ENCODE results near the gene TSPAN9. TPM values are rescaled to one million over a fixed set of nuclear protein-coding genes. Genes with fewer than 3 reads are reported as not detected.

Gene TSPAN9
- total RNA-seq, 1 donor, result 76.0 TPM

DNA sequence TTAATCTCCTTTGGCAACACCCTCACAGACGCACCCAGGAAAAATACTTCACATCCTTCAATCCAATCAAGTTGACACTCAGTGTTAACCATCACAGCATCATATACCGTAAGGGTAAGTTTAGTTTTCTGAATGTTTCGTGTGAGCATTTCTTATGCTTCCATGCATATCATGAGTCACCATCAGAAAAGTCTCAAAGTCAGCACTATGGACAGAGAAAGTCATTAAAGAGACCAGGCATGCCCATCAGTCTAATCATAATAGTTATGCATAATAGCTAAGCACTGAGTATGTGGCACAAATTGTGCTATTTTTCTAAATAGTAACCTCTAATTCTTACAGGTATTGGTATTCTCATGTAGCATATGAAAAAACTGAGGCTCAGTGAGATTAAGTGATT is 255.0 kb downstream of the TSPAN9 start:
- no peak overlapping the region for H3K4me3 ChIP-seq (ENCODE audit: low read depth, low read length)
- DNase-seq (ENCODE audit: low read depth), result peak; percentile 13
- TF ChIP-seq CTCF (IDR thresholded peaks at IDR 0.05; ENCODE audit: insufficient read depth, low read depth, low read length), result no peak

DNA sequence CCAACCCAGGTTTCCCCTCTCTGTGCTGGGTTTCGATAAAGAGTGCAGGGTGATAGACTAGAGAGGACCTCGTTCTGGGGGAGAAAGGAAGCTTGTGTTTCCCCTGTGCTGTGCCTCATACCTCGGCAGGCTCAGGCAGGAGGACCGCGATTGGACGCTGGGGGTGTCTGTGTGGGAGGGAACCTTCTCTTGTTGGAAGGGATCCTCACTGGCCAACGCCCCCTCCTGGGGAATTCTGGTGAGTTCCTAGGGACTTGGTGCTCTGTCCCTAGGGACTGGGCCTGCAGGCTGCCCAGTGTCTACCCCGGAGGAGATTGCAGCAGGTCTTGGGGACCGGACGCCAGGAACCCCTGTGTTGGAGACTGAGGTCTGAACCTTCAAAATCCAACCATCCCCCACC is 256.4 kb downstream of the TSPAN9 start:
- no peak for TF ChIP-seq CTCF (IDR thresholded peaks at IDR 0.05; ENCODE audit: insufficient read depth, low read depth, low read length)
- H3K4me3 ChIP-seq (ENCODE audit: low read depth, low read length), result no peak overlapping the region
- DNase-seq (ENCODE audit: low read depth), result peak; percentile 7

GRCh38 chr12:3333991-3334391 is 256.8 kb downstream of the TSPAN9 start:
- DNase-seq (ENCODE audit: low read depth), result no peak
- TF ChIP-seq CTCF (IDR thresholded peaks at IDR 0.05; ENCODE audit: insufficient read depth, low read depth, low read length), result no peak
- no peak overlapping the region for H3K4me3 ChIP-seq (ENCODE audit: low read depth, low read length)

- no peak overlapping the region for H3K4me3 ChIP-seq (ENCODE audit: low read depth, low read length)
- TF ChIP-seq CTCF (IDR thresholded peaks at IDR 0.05; ENCODE audit: insufficient read depth, low read depth, low read length), result no peak
- no peak for DNase-seq (ENCODE audit: low read depth)
These were observed 257.9 kb downstream of the TSPAN9 start for GRCh38 chr12:3335078-3335487.

Small RNA genes within 50 kb of the gene (small RNA-seq; reads per million reads assigned to genes)
- gene AC005912.1 (not detected), gene RF00017 (not detected)

Other genes starting within 250 kb of the TSPAN9 start
- gene NRIP2, start 242.3 kb upstream of the TSPAN9 start, total RNA-seq, result under 0.01 and 0.86 TPM in 2 replicates
- gene TEX52, start 220.3 kb upstream of the TSPAN9 start, total RNA-seq, result not detected in 2 replicates
- gene FOXM1, start 200.2 kb upstream of the TSPAN9 start, total RNA-seq, result 16.4 and 17.7 TPM in 2 replicates
- gene RHNO1, start 200.2 kb upstream of the TSPAN9 start, total RNA-seq, result 28.3 and 38.0 TPM in 2 replicates
- gene TULP3, start 186.5 kb upstream of the TSPAN9 start, total RNA-seq, result 39.9 and 41.5 TPM in 2 replicates
- gene TEAD4, start 118.0 kb upstream of the TSPAN9 start, total RNA-seq, result 22.0 and 22.5 TPM in 2 replicates

Measured in fibroblast of villous mesenchyme (primary cell).